ENCODE data around the gene PLCH2.

The PLCH2 gene

DNA sequence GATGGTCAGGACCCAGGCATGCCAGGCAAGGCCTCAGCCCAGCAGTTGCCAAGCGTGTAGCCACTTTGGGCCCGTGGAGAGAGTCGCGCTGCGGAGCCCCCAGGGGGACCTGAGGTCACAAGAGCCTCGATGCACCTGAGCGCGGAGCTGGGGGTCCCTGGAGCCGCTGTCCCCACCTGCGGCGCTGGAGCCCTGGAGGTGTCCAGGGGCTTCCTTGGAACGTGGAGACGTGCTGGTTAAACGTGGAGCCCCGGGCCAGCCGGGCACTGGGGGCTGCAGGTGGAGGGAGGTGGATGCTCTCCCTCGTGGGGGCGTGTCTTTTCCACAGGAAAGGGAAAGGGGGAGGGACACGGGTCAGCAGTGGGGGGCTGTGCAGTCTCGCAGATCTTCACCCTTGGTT lies 3.1 kb downstream of the PLCH2 start:
- no peak for DNase-seq

DNA sequence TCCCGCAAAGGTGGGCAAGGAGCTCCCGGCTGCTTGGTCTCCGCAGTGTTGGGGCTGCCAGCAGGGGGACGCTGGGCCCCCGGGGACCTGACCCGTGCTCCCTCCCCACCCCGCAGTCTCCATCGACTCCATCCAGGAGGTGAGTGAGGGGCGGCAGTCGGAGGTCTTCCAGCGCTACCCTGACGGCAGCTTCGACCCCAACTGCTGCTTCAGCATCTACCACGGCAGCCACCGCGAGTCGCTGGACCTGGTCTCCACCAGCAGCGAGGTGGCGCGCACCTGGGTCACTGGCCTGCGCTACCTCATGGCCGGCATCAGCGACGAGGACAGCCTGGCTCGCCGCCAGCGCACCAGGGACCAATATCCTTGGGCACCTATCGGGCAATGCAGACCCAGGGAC lies 3.5 kb downstream of the PLCH2 start:
- DNase-seq: no peak

DNA sequence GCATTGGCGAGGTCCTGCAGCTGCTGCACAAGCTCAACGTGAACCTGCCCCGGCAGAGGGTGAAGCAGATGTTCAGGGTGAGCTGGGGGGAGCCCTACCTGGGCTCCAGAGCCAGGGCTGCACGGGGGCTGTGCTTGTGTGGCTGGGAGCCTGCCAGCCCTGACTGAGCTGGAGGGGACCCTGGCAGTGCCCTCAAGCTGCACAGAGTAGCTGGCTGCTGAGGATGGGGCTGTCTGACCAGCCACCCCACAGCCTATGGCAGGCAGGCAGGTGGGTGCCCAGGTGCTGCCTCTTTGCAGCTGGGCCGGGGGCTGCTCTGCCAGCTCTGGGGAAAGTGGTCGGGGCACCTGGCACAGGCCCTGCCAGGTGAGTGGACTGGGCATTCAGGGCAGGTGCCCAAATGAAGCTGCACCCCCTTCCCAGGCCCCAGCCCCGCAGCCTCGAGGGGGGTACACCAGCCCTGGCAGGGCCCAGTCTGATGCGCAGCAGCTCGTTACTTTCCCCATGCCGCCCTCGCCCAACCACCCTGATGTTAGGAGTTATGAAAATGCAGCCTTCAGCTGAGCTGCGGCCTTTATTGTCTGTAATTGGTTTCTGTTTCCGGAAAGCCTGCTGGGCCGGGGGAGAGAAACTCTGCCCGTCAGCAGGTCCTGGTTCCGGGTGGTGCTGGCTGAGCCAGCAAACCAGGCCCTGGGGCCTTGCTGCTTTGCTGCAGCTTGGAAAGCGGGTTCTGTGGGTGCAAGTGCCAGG lies 4.3 kb downstream of the PLCH2 start:
- no peak for DNase-seq

DNA sequence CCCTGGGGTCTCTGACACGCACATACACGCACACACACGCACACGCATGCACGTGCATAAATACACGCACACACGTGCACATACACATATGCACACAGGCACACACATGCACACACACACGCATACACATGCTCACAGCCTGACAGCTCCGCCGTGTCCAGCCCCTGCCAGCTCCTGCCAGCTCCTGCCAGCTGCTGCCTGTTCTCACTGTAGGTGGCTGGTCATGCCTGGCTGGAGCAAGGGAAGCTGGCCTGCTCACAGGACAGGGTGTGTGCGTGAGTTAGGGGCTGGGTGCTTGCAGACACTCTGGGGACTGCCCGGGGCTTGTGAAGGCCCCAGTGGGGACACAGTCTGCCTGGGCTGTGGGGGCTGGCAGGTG lies 4.9 kb downstream of the PLCH2 start:
- DNase-seq: no peak

DNA sequence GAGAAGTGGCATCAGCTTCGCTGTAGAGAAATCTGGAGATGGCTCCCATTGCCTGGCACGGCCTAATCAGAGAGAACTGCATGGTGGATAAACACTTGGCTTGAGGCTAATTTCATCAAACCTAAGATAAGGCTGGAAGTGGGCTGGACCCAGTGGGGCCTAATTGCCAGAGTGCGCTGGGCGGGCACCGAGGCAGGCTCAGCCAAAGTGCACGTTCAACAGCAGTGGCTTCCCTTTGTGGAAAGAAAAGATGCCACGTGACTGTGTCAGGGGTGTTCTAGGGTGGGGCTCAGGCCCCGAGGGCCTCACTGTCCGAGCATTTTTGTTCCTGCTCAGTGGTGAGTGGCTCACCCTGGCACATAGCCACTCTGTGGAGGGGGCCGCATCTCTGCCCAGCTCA lies 5.8 kb downstream of the PLCH2 start:
- DNase-seq: no peak

DNA sequence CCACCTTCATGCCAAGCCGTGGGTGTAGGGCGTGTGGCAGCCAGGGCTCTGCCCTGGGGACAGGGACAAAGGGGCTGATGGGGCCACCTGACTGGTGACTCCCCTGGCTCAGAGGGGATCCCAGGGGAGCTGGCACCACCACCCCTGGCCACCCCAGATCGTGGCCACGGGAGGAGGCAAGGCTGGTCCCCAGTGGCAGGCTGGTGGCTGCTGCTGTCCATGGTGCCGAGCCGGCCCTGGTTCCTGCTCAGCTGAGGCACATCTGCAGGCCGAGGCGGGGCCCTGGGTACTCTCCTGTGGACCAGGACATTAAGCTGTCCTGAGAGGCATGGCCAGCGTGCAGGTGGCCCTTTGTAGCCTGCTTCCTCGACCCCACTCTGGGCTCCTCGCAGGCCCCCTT lies 6.5 kb downstream of the PLCH2 start:
- DNase-seq: no peak

DNA sequence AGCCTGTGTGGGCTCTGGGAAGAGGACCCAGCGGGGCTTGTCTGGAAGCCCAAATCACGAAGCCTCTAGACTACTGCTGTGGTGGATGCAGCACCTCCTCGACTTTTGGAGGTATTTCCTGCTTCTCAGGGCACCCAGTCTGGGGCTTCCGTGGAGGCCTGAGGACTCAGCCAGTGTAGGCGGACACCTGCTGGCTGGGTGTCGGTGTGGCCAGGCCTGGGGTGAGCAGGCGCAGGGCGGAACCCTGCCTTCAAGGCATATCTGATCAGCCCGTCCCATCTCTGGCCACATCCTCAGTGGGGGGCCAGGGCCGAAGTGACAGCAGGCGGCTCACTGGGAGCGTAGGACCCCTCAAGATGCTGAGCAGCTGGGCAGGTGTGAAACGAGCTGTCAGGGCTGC lies 6.9 kb downstream of the PLCH2 start:
- DNase-seq: no peak

DNA sequence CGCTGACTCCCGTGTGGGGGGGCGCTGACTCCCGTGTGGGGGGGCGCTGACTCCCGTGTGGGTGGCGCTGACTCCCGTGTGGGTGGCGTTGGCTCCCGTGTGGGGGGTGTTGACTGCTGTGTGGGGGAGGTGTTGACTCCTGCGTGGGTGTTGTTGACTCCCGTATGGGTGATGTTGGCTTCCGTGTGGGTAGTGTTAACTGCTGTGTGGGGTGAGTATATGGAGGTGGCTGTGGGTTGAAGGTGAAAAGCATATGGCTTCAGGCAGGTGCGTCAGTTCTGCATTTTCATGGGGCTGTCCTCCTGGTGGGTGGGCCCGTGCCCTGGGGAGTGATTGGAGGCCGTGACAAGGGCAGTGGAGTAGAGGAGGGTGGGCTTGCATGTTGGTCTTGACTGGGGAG lies 7.9 kb downstream of the PLCH2 start:
- no peak for DNase-seq

DNA sequence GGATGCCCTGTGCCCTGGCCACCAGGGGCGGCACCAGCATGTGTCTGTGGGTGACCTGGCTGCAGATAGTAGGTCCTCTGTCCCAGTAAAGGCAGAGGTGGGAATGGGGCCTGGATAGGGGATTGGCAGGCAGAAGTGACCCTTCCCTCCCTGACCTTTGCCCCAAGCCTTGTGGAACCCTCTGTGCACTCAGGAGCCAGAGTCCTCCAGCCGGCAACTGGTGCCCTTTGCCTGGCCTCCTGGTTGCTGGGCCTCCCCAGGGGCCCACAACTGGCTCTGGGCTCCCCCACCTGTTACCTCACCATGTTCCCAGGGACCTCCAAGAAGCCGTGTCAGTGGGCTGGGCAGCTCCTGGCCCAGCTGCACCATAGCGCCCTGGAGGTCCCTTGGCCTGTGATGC lies 10.0 kb downstream of the PLCH2 start:
- DNase-seq: no peak

DNA sequence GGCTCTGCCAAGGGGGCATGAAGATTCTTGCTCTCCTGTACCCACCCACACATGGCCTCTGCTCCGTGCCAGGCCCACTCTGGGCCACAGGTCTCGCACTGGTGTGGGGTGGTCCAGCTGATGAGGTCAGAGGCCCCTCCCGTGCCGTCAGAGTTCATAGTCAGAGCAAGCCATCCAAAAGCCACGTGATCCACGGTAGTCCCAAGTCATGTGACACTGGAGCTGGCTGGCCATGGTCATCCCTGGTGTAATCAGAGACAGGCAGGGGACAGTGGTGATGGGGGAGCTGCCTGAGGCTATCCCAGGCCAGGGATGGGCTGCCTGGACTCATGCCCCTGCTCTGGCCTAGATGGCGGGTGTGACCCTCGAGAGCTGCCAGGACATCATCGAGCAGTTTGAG lies 10.5 kb downstream of the PLCH2 start:
- DNase-seq: no peak

DNA sequence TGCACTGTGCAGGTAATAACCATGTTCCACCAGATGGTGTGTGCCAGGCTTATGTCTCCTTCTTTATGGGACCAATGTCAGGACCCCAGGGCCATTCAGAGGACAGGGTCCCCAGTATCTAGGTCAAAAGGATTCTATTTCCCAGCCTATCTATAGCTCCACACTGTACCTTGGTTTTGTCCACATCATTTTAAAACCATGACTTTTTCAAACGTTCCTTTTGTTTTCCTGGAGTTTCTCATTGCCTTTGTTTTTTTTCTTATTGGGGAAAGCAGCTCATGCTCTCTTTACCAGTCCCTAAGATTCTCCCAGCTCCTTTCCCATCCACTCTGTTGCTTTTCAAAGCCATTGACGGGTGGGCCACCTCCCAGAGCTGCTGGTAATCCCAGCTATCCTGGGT lies 12.6 kb downstream of the PLCH2 start:
- DNase-seq: no peak

DNA sequence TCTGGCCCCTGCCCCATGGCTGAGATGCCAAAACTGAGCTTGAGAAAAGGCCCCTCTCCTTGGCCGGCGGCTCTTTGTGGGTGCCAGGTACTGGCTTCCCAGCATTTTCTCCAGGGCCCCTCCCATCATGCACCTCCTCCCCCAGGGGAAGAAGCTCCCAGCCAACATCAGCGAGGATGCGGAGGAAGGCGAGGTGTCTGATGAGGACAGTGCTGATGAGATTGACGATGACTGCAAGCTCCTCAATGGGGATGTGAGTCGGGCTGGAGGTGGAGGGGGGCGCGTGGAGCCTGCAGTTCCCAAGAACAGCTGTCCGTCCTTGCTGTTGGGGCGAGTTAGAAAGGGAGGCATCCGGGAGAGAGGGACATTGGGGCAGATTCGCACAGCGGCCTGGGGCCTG lies 13.5 kb downstream of the PLCH2 start:
- DNase-seq: no peak

DNA sequence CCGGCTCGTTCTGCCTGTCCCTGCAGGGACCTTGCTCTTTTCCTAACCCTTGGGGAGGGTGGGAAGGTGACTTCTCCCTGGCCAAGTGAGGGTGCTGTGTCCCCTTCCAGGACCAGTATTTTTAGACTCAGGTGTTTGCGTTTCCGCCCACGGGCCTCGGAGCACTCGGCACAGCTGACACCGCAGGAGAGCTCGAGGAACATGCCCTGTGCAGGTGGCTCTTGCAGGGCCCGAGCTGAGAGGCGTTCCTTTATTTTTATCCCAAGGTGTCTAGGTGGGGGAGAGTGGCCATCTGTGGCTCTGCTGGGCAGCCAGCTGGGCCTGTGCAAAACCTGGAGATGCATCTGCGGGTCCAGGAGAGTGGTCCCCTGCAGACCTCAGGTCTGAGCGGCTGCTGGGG lies 16.0 kb downstream of the PLCH2 start:
- DNase-seq: no peak

DNA sequence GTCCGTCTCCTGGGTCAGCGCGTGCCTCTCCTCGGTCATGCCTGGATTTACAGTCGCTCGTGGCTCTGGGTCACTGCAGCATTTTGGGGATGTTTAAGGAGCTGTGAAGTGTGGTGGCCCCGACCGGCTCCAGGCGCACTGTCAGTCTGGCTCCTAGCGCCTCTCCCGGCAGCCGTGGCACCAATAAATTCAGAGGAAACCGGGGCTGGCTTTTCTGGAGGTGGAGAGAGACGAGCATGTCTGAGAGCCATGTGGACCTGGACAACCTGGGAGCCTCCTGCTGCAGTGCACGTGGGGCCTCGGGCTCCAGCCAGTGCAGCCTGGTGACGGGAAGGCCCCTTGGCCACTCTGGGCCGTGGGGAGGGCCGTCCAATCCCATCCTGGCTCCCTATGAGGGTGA lies 17.1 kb downstream of the PLCH2 start:
- DNase-seq: no peak

DNA sequence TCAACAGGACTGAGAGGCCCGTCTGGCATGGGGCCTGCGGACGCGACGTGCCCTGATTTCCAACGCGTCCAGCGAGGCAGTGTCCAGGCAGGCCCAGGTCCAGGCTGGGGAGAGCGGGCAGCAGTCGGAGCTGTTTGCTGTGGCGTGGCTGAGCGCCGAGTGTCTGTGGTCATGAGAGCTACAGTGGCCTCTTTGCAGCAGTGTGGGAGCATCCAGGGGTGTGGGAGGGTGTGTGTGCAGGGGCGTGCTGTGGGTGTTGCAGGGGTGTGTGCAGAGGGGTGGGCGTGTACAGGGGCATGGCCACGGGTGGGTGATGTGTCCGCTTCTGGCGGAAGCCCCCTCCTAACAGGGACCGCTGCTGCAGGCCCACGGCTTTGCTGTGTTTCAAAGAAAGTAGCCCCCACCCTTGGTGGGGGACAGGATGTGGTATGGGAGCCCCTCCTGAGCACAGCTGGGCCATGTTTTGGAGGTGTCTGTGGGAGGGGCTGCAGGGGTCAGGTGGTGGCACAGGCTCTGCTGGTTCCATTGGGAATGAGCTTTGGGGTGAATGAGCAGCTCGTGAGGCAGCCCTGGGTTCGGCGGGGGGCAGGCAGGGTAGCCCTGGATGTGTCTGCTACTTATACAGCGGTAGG lies 17.7 kb downstream of the PLCH2 start:
- DNase-seq: no peak

DNA sequence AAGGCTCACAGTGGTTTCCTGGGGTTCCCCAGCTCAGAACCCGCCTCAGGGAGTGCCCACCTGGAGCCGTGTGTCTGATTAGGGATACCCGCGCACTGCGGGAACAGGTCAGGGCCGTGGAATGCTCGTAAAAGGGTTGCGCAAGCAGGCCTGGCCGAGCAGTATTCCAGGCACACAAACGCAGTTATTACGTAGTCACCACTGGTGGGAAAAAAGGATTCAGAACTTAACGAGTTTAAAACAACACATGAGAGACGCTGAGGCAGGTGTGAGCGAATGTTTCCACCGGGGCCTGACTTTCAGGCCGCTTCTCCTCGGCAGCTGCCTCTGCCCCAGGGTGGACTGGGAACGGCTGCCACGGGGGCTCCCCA lies 18.2 kb downstream of the PLCH2 start:
- DNase-seq: no peak

DNA sequence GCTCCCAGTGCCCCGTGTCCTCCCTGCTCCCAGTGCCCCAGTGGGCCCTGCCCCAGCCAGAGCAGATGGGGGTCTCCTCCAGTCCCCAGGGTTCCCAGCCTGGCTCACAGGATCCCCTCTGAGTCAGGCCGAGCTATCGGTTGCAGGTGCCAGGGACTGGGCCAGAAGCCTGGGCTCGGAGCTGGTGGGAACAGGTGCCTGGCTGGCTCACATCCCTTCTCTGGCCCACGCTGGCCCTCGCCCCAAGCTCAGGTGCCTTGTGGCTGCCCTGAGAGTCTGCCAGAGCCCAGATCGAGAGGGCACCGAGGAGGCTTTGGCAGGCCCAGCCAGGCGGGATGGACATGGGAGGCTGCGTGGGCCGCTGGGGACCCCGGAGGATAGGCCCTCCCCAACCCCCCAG lies 18.9 kb downstream of the PLCH2 start:
- no peak for DNase-seq

DNA sequence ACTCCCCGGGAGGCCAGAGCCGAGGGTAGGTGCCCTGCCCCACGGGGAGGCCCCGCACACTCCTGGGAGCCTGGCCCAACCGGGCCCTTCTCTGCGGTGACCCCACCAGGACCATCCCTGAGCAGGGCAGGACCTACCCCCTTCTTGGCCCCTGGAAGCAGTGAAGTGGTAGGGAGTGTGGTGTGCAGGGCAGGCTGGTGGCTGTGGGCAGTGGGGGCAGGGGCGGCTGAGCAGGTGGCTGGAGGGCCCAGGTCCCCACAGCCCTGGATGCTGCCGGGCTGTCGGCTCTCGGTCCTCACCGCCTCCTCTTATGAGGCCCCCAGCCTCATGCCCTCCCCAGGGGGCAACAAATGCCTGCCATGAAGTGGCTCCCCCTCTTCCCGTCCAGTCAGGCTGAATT lies 19.5 kb downstream of the PLCH2 start:
- no peak for DNase-seq

DNA sequence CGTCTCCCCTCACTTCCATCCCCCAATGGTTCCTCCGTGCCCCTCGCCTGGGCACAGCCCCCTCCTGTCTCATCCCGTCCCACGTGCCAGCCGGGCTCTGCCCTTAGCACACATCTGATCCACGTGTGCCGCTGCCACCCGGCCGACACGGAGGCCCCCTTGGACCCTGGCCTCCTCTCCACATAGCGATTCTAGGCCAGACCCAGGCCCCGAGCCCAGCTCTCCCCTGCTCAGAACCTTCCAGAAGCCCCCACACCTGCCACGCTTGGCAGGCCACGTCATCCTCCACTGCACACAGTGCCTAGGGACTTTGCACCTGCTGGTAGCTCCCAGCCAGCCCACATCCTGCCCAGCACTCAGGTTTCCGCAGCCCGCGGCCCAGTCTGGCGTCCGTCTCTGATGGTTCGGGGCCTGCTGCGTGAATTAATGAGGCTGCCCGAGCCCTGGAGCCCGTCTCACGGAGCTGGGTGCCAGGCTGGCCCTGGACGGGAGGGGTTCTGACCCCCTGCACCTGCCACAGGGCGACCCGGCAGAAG lies 20.1 kb downstream of the PLCH2 start:
- no peak for DNase-seq

DNA sequence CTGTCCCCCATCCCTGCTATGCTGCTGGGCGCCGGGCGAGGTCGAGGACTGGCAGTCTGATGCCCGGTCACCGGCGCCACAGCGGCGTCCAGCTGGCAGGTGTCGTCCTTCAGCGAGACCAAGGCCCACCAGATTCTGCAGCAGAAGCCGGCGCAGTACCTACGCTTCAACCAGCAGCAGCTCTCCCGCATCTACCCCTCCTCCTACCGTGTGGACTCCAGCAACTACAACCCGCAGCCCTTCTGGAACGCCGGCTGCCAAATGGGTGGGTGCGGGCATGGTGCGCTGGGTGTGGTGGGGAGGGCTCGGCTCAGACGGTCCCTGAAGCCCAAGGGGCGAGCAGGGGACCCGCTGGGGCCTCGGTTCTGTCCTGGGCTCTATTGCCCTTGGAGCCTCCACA lies 20.7 kb downstream of the PLCH2 start:
- DNase-seq: no peak

DNA sequence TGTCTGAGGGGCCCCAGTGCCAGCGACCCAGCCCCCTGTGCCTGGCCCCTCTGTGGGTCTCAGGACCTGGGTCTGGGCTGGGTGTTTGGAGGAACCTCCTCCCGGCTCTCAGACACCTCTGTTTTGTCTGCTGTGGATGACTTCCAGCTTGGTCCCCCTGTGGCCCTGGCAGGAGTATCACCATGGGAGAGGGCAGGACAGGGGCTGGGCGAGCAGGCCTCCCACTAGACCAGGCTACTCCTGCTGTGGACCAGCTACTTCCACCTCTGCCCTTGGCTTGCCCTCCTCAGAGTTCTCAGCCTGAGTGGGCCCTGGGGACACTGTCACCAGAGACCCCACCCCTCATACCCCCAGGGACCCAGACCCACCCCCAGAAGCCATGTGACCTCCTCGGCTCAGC lies 21.8 kb downstream of the PLCH2 start:
- DNase-seq: no peak

DNA sequence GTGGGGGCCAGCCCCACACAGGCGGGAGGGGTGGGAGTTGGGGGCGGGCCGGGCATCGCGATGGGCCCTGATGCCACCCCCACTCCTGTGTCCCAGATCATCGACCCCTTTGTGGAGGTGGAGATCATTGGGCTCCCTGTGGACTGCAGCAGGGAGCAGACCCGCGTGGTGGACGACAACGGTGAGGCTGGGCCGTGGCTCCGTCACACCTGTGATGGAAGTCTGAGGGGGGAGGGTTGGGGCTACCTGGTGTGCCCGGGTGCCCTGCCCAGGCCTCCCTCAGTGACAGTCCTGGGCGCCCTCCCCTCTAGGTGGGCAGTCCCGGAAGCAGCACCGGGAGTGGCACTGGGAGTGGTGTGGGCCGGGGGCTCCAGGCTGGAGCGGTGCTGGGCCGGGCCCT lies 22.6 kb downstream of the PLCH2 start:
- DNase-seq: no peak

DNA sequence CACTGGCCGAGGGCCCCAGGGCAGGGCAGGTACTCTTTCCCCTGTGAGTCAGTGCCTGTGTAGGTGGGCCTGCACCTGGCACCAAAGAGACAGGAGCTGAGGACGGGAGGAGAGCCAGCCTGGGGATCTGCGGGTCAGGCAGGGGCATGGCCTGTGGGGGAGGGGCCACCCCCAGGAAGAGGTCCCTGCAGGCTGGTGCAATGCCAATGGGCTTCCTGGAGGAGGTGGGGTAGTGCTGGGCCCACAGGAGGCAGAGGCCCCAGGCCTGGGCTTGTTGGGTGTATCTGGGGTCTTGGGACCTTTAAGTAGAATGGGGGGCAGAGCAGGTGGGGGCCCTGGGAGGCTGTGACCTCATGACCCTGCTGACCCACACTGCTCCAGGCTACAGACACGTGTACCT lies 23.2 kb downstream of the PLCH2 start:
- DNase-seq: no peak

DNA sequence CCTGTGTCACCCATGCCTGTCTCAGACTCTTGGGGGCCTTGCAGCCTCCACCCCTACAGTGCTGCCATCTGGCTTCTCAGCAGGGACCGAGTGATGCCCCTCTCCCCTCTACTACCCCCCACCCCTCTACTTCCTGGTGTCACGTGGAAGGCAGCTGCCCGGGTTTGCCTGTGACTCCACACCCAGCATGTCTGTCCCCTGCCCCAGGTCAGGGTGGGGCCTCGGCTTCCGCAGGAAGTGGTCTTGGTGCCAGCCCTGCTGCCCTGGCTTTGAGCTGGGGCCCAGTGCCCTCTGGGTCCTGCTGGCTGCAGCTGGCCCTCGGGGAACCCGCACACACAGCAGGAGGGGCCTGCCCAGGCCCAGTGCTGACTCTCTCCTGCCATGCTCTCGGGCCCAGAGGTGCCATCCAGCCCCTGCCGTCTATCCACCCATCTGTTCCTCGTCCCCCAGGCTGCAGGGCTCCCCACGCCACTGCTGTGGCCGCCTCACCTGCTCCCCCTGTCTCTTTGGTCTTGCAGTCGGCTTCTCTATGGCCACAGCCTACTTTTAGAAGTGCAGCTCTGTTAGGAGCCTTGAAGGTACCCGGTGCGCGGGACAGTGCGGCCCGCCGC lies 24.0 kb downstream of the PLCH2 start:
- peak; percentile 42 for DNase-seq
